ENCODE results near the gene RNASE7.

GRCh38 chr14:21049271-21049673 is 7.1 kb downstream of the RNASE7 start:
- TF ChIP-seq CTCF (IDR thresholded peaks at IDR 0.05; ENCODE audit: low read depth, low read length, poor library complexity, severe bottlenecking): no peak
- TF ChIP-seq EZH2phosphoT487 (IDR thresholded peaks at IDR 0.05; ENCODE audit: borderline replicate concordance, low read length): no peak

All from DOHH2 (cell line).